Superior temporal gyrus (tissue), 1 donor: ENCODE measurements around the gene CLECL1.
"Not testable (repeated sequence)": the region's sequence is repeated elsewhere in the genome, so short reads cannot be mapped to it uniquely, and the experiment has no call there.

Source experiments
- DNase-seq: peaks from one replicate; pipeline ENCODE4 v3.0.0-alpha.2; 2016; ENCODE audit errors: extremely low spot score

The CLECL1 gene

DNA sequence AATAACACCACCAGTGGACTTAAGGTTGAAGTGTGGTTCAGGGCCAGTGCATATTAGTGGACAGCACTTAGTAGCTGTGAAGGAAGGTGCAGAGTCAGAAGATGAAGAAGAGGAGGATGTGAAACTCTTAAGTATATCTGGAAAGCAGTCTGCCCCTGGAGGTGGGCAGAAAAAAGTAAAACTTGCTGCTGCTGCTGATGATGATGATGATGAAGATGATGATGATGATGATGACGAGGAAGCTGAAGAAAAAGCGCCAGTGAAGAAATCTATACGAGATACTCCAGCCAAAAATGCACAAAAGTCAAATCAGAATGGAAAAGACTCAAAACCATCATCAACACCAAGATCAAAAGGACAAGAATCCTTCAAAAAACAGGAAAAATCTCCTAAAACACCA is 37.2 kb downstream of the CLECL1 start:
- not testable (repeated sequence) for DNase-seq

GRCh38 chr12:9695150-9695549 is 37.7 kb downstream of the CLECL1 start:
- not testable (repeated sequence) for DNase-seq

GRCh38 chr12:9694241-9694640 is 38.7 kb downstream of the CLECL1 start:
- peak; percentile 42 for DNase-seq

- DNase-seq = no peak
These were observed 40.0 kb downstream of the CLECL1 start for GRCh38 chr12:9692909-9693308.

GRCh38 chr12:9687228-9687627 is 45.7 kb downstream of the CLECL1 start:
- DNase-seq = no peak

DNA sequence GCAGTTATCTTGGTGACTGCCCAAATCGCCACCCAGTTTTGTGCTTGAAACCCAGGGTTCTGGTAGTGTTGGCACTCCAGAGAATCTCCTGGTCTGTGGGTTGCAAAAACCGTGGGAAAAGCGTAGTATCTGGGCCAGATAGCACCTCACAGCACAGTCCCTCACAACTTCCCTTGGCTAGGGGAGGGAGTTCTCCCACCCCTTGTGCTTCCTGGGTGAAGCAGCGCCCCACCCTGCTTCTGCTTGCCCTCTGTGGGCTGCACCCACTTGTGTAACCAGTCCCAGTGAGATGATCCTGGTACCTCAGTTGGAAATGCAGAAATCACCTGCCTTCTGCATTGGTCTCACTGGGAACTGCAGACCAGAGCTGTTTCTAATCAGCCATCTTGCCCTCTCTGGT is 47.0 kb downstream of the CLECL1 start:
- no peak for DNase-seq

GRCh38 chr12:9685366-9685765 is 47.5 kb downstream of the CLECL1 start:
- DNase-seq = not testable (repeated sequence)

DNA sequence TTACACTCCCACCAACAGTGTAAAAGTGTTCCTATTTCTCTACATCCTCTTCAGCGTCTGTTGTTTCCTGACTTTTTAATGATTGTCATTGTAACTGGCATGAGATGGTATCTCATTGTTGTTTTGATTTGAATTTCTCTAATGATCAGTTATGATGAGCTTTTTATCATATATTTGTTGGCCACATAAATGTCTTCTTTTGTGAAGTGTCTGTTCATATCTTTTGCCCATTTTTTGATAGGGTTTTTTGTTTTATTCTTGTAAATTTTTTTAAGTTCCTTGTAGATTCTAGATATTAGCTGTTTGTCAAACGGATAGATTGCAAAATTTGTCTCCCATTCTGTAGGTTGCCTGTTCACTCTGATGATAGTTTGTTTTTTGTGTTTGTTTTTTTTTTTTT is 49.9 kb downstream of the CLECL1 start:
- DNase-seq = not testable (repeated sequence)

GRCh38 chr12:9682508-9682907 is 50.4 kb downstream of the CLECL1 start:
- DNase-seq = not testable (repeated sequence)

DNA sequence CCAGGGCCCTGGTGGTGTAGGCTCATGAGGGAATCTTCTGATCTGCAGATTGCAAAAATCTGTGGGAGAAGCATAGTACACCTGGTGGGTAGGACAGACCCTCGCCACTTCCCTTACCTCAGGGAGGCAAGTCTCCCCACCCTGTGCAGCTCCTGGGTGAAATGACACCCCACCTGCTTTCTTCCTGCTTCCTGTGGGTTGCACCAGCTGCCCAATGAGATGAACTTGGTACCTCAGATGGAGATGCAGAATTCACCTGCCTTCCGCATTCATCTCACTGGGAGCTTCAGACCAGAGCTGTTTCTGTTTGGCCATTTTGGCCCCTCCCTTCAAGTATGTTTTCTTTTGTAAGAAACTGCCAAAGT is 58.7 kb downstream of the CLECL1 start:
- DNase-seq = no peak

DNA sequence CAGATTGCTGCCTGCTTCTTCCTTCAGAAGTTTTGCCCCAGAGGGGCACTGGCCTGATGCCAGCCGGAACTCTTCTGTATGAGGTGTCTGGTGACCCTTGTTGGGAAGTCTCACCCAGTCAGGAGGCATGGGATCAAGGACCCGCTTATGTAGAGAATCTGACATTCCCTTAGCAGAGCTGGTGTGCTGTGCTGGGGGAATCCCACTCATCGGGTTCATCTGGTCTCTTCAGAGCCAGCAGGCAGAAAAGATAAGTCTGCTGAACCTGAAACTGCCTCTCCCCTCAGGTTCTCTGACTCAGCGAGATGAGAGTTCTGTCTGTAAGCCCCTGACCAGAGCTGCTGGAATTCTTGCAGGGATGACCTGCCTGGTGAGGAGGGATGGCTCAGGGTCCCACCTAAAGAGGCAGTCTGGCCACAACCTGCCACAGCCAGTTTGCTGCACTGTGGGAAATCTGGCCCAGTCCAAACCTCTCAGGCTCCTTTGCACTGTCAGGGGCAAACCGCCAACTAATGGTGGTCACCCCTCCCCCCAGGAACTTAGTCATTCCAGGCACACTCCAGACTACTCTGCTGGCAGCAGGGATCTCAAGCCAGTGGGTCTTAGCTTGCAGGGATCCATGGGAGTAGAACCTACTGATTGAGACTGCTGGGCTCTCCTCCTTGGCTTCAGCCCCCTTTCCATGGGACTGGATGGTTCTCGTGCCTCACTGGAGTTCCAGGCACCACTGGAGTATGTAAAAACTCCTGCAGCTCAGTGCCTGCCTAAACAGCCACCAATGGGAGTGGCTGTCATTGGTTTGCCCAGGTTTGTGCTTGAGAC is 59.3 kb downstream of the CLECL1 start:
- no peak for DNase-seq
